Activated CD4-positive, alpha-beta T cell treated with anti-CD3 and anti-CD28 coated beads for 48 hours (primary cell): ENCODE measurements around the gene TMEM121B.
A peak's percentile ranks its signal among the peaks of the same experiment; 100 is the strongest.
"Not testable (repeated sequence)": the region's sequence is repeated elsewhere in the genome, so short reads cannot be mapped to it uniquely, and the experiment has no call there.

Source experiments
- DNase-seq: peaks from one replicate; pipeline ENCODE4 v3.0.0-alpha.2; 2020

The TMEM121B gene

DNA sequence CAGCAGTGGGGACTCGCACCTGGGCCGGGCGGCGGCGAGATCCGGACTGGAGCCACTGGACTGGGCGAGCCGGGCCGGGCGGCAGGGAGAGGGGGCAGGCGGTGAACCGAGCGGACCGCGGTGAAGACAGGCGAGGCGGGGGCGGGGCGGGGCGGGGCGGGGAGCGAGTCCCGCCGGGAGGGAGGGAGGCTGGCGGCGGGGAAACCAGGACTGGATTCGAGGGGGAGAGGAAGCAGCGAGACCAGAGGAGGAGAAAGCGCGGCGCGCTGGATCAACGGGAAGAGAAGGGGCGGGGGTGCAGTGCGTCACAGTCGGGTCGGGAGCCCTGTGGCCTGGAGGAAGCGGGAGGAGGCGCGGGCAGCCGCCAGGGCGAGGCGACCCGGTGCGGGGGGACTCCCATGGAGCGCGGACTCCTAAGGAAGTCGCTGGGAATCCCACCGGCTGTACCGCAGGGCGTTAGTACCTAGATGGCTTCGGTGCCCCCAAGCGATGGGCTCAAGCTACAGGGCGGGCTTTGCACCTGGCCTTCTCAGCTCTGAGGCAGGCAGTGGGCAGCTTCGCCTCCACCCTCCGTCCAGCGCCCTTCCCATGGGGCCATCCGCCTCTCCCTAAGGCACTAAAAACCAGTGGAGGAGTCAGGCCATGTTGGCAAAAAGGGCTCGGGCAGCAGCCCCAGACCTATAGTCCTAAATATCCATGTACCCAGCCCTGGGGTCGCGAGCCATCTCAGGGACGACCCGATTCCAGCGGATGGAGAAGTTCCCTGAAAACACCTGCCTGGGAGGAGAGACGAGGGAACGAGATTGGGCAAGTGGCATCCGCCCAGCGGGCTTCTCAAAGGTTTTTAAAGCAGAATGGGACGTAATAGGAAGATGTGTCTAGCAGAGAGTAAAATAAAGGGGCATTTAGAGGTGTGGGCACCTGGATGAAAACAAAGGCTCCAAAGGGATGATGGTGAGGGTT, at the start of gene TMEM121B:
TMEM121B (minus strand) TSS at position 128 of the 963 bp plus-strand sequence. CDS start 233 bp downstream, outside the sequence.
- peak; percentile 56 for DNase-seq

DNA sequence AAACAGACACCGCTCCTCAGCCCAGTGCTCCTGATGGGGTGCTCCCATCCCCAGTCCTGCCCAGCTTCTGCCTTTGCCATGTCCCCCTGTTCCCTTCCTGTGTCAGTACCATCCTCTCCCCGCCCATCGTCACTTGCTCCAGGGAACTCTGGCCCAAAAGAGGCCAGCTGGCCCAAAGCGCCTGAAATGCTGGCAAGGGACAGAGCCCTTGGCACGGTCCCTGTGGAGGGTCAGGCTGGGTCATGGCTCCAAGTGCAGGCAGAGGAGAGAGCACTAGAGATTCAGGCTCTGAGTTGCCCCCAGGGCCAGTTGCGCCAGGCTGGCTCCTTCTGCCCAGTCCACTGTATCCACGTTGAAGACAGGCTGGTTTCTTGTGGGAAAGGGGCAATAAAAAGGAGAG, 46.3 kb upstream of the TMEM121B start:
- DNase-seq = no peak

DNA sequence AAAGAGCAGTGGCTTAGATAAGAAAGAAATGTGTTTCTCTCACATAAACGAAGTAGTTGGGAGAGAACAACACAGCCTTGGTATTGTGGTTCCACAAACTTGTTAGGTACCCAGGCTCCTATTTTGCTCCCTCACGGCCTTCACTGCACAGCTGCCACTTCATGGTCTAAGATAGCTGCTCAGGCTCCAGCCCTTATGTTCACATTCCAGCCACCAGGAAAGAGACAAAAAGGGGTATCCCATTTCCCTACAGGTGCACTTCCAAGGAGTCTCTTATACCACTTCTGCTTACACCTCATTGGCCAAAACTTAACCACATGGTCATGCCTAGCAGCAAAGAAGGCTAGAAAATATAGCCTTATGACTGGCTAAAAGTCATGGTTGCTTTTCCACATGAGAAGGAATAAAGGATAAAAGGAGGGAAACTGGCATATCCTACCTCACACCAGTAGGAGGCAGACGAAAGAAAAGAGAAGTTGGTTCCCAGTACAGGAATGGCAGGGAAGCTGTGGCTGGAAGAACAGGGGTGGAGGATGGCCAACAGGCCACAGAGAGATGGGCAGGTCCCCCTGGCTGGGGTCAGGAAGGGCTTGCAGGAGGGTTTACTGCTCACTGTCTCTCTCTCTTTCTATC, 43.3 kb upstream of the TMEM121B start:
- DNase-seq = no peak

DNA sequence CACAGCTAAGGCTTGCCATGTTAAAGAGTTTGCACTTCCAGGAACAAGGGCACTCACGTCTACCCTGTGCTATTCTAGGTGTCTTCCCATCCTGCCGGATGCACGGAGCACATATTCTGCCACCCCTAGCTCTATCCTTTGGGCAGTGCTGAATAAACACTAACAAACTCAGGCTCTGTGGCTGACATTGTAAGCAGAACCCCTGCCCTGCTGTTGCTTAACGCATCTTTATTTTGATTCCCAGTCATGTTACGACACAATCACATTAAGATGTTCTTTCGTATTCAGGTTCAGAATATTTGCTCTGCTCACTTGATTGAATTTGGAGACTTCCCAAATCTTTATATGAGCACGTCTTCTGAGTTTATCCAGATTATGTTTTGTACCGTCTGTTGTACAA, 41.6 kb upstream of the TMEM121B start:
- DNase-seq = no peak

DNA sequence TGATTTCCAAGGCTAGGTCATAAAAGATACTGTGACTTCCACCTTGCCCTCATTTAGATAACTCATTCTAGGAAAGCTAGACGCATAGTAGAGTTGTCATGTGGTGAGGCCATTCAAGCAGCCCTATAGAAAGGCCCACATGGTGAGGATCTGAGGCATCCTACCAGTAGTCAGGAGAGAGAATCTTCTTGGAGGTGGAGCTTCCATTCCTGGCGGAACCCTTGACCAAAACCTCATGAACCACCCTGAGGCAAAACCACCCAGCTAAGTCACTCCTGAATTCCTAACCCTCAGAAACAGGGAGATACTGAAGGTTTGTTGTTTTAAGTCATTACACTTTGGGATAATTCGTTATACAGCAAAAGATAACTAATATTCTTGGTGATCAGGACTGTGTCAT, 40.8 kb upstream of the TMEM121B start:
- DNase-seq = no peak

DNA sequence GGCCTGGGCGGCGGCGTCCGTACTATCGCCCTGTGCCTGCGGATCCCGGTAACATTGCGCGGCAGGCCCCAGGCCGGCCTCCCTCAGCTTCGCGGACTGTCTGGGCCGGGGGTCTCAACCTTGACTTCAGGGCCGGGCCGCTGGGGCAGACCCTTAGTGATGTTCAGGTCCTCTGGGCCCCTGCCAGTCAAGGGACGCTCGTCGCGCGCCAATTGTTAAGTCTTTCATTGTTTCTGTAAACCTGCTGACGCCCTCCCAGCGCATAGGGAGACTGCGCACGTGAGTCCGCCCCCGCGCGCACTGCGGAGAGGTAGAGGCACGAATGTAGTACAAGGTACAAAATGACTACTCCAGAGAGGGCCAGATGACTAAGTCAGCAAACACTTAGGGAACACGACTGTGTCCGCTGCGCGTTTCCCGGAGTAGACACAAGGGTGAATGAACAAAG, 38.4 kb upstream of the TMEM121B start:
- DNase-seq = peak; percentile 86

DNA sequence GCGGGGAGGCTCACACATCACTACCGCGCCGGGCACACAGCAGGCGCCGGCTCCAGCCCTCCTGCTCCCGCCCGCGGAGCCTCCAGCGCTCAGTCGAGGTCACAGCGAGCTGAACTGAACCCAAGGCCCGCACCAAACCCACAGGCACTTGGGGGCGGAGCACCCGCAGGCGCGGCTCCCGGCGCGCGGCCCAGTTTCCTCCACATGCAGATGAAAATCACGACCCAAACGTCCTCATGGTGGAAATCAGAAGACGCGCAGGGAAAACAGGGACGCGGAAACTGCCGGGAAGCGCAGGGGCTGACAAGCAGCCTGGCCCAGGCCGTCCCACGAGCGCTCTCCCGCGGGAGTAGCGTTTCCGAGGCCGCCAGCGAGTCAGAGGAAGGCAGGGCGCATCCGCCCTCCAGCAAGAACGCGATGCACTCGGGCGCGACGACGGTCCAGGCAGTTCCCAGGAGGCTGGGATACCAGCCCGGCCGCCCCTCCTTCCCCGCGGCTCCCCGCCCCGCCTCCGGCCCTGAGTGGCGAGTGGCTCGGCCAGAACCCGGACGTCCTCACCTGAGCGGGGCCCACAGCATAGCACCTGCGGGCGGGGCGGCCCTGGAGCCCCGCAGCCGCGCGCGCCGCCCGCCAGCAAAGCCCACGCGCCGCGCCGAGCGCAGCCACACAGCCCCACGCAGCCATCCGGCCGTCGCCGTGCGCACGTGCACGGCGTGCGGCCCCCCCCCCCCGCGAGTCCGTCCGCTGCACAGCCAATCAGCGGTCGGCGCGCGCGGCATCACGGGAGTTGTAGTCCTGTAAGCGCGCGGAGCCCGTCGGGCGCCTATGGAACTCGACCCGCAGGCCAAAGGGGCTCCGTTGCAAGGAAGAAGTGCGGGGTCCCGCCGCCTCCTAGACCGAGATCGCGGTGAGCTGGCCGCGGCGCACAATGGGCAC, 37.7 kb upstream of the TMEM121B start, which contains the start of gene HDHD5:
HDHD5 (minus strand) TSS at position 710 of the 936 bp plus-strand sequence; CDS start at position 684, 26 bp downstream.
- DNase-seq = peak; percentile 92

DNA sequence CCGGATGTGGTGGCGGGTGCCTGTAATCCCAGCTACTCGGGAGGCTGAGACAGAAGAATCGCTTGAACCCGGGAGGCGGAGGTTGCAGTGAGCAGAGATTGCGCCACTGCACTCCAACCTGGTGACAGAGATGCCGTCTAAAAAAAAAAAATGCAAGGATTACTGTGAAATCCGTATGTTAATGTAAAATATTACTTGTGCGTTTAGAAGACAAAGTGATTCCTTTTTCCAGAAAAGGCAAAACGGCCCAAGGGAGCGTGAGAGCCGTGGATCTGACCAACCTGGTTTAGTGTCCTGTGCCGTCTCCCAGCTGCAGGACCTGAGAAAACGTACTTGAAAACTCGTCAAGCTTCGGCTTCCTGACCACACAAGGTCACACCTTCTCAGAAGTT, 37.0 kb upstream of the TMEM121B start:
- no peak for DNase-seq

DNA sequence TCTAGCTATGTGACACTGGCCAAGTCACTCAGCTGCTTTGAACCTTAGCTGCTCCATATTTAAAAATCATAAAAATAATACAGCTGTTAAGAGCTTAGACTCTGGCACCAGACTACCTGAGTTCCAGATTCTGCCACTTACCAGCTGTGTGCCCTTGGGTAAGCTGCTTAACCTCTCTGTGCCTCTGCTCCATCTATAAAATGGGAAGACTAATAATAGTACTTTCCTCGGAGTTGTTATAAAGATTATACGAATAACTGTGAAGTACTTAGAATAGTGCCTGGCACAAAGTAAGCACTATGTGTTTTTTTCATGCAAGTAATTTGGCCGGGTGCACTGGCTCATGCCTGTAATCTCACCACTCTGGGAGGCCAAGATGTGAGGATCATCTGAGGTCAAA, 36.6 kb upstream of the TMEM121B start:
- no peak for DNase-seq

DNA sequence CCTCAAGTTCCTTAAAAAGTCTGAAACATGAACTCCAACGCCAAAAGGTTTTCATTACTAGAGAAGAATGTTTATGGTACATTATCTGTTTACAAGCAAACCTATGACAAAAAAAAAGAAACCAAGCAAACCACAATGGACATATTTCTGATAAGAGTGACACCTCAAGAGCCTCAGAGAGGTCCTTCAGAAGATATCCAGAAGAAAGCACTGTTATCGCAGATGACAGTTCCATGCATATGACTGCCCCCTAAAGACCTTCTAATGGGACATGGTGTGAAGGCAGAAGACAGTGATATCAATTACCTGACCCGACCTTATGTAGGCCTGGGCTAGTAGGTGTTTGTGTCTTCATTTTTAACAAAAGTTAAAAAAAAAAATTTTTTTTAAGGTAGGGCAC, 34.8 kb upstream of the TMEM121B start:
- no peak for DNase-seq

DNA sequence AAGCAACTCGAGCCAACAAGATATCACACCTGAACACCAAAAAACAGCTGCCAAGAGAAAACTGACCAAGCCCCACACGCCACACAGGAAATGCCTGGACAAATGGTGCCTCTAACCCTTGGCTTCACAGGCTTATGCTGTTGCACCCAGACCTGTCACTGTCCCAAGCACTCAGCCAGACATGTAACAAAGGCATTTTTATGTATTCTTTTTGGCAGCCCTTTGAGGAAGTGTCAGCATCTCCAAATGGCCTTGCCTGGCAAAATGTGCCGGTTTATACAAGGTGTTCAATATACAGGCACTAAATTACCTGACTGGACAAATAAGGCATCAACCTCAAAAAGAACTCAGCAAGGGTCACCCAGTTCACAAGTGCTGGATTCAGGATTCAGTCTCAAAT, 31.8 kb upstream of the TMEM121B start:
- no peak for DNase-seq

DNA sequence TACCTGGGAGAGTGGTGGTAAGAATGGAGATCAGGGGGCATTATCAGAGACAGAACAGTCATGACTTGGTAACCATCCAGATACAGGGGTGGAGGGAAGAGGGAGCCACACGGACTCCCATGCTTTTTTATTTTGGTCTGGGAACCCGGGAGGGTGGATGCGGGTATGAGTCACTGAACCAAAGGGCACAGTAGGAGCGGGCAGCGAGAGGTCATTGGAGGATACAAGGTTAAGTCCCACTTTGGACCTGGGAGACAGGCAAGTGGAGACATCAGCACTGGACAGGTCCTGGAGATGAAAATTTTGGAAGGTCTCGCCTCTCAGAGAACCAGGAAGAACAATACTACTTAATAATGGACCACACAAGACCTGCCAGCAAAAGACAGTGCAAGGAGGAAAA, 31.2 kb upstream of the TMEM121B start:
- no peak for DNase-seq

DNA sequence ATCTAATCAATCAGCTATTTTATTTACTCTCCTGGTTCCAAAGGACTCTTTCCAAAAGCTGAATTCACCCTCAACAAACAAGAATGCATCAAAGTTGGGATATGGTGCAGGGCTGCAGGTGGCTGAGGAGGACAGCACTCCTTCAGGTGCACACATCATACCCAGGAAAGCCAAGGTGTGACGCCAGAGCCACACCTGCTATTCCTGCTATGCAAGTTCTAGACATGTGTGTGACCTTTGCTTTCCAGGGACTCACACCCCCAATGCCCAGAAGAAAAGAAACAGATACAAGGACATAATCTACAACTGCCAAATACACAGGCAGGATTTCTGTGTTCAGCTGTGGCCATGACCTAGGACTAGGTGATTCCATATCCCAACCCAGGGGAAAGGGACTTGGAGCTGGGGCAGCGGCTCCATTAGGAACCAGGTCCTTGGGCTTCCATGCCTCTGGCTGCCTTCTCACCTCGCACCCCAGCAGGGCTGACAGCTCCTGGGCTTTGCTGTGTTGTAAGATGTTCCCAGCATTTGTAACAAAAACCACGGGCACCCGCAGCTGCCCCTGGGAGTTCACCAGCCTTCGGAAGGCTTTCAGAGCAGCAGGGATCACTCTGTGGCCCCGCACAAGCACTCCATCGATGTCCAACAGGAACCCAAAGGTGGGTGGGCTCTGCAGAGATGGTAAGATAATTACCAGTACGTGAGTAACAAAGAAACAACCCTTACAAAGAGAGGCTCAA, 28.1 kb upstream of the TMEM121B start:
- DNase-seq = no peak

DNA sequence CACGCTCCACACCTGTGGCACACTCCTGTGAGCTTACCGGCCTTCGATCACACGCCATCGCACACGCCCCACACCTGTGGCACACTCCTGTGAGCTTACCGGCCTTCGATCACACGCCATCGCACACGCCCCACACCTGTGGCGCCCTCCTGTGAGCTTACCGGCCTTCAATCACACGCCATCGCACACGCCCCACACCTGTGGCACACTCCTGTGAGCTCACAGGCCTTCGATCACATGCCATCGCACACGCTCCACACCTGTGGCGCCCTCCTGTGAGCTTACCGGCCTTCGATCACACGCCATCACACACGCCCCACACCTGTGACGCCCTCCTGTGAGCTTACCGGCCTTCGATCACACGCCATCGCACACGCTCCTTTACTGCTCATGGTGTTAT, 26.3 kb upstream of the TMEM121B start:
- not testable (repeated sequence) for DNase-seq

DNA sequence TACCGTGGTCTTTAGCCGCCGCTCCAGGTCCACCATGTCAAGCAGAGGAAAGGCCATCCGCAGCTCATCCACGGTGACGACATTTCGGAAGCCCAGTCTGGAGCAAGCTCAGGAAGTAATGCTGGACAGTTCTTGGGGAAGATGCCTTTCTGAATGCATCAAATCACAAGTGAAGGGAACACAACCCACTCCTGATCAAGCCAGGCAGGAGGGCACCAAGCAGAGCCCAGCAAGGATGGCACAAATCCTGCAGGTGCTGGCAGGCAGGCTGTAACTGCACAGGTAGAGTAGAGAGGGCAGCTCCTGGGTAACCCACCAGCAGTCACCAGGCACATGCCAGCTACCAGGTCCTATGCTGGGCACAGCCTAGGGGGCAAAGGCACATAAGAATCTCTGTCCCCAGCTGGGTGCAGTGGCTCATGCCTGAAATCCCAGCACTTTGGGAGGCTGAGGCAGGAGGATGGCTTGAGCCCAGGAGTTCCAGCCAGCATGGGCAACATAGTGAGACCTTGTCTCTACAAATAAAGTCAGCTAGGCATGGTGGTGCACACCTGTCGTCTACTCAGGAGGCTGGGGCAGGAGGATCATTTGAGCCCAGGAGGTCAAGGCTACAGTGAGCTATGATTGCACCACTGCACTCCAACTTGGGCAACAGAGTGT, 24.0 kb upstream of the TMEM121B start:
- DNase-seq = no peak

DNA sequence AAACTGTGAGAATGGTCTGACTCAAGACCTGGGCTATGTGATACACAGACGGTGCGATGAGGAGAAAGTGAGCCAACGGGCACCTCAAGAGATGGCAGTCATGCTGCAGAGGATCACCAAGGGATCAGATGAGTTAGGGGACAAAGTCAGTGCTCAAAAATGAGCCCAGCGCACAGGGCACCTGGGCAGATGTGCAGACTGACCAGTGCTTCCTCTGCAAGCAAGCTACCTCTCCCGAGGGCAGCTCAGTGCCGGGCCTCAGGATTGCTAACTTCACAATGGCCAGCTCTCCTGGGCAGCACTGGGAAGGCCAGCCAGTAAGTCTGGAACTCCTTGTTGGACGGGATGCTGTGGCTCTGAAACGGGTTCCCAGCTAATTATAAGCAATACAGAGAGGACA, 22.7 kb upstream of the TMEM121B start:
- DNase-seq = no peak

DNA sequence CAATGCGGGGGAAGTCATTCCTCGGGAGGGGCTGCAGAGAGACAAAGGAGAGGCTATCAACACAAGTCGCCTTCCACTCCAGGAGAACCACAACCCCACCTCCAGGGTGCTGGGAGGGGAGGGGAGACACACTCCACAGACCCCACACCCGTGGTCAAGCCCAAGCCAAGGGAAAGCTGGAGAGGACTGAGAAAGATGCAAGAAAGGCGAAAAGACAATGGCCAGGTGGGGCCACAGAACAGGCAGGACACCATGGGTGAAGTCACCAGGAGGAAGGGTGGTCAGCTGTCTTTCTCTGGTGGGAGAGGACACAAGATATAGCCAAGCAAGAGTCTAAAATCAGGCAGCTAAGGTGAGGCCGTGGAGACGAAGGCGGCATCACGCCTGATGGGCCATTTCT, 21.9 kb upstream of the TMEM121B start:
- DNase-seq = no peak

DNA sequence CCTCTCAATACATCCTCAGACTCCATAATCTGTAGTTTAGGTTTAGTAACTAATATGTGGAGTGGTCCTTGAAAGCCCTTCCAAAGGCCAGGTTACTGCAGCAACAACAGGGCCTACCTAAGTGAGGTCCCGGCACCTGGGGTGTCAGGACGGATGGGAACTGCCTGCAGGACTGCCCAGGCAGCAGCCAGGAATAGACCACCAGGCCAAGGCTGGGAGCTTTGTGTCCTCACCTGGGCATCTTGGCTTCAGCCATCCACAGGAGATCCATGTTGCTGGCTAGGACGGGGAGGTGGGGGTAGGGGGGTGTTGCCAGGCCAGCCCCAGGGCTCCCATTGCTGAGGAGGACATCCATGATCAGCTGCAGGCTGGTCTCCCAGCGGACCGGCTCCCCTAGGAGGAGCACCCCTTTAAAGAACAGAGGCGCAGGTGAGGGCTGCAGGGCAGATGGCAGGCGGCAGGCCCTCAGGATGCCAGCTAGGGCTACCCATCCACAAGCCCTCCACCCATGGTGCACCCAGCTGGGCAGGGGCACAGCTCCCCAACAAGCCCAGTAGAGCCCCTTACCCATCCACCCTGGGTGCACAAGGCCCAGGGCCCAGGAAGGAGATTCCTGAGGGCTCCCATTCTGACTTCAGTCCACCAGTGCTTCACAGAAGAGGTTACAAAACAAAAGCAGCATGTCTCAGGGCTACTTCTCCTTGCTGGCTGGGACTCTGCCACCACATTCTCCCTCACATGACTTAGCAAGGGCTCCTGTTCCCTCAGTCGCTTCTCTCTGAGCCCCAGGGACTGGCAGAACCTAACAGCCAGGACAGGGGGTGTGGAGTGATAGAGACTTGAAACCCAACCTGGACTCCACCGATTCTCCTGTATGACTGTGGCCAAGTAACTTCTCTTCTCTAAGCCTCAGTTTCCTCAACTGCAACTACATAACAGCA, 19.9 kb upstream of the TMEM121B start:
- DNase-seq = no peak

DNA sequence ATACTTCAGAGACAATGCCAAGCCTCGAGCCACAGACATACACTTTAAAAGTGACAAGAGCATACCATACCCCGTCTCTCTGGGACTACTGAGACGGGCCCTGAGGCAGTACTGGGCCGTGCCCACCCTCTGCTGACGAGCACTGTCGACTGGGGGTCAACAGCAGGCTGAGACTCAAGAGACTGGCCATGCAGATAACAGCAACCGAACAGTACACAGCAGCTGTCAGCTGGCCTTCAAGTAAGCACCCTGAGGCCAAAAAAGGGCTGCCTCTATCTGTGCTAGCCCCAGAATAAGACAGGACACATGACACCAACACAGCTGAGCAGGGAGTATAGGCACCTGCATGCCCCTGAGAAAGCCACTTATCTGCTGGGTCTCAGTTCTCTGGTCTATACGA, 18.9 kb upstream of the TMEM121B start:
- DNase-seq = no peak

DNA sequence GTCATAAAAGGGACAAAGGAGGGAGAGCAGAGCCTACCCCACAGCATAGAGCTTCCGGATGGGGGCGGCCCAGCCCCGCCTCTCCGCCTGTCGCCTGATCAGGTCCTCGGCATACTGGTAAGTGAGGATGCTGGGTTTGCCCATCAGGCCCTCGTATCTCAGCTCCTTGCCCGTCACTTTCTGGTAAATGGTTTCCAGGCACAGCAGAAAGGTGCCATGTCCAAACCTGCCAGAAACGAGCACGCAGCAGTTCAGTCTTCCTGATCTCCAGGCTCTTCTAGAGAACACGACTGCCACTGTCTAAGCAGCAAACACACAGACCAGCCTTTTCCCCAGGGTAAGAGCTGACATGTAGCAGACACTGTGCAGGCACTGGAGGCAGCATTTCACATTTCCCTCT, 17.4 kb upstream of the TMEM121B start:
- no peak for DNase-seq
